HG02981 (cell line): Measurements from ENCODE around the gene GRIK3.

Source experiments
- ATAC-seq: cut with Tn5 transposase; IDR thresholded peaks from one replicate; pipeline ENCODE4 v1.9.1; 2021; ENCODE audit warnings: mild to moderate bottlenecking, moderate library complexity; ENCODE audit not compliant: unreplicated experiment

GRIK3 gene

GRCh38 chr1:36882536-36883285 lies 151.6 kb downstream of the GRIK3 start:
- no peak for ATAC-seq

- no peak for ATAC-seq
Observed at GRCh38 chr1:36881541-36881940, 152.8 kb downstream of the GRIK3 start.

DNA sequence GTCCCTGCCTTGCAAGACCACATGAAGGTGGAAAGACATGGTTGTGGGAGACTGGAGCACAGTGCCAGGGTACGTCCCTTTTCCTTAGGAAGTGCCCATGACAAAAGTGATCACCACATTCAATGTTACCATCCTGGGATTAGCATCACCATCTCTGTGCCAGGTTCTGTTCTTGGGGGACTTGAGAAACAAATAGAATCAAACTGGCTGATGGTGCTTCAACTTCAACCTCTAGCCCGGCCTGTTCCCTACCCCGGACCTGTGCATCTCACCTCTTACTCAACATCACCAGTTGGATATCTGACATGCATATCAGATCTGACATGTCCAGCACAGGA lies 153.3 kb downstream of the GRIK3 start:
- no peak for ATAC-seq

GRCh38 chr1:36880155-36881067 lies 153.9 kb downstream of the GRIK3 start:
- ATAC-seq: no peak

- no peak for ATAC-seq
Observed at GRCh38 chr1:36879613-36880012, 154.7 kb downstream of the GRIK3 start.

DNA sequence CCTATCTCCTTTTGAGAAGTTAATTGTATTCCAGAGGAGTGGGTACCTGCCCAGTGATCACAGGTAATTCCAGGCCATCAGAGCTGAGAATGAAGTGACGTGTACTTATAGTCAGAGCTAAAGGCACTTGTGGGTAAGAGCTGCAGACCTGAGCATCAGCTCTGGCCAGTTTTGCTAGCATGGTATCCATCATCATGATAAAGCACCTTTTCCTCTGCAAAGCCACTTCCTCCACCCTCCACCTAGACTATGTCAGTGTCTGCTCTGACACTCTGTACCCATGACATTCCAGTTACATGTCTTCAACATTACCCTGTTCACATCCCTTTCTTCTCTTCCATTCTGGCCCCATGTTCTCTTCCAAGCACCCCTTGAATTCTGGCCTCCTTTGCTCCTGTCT lies 157.3 kb downstream of the GRIK3 start:
- no peak for ATAC-seq

DNA sequence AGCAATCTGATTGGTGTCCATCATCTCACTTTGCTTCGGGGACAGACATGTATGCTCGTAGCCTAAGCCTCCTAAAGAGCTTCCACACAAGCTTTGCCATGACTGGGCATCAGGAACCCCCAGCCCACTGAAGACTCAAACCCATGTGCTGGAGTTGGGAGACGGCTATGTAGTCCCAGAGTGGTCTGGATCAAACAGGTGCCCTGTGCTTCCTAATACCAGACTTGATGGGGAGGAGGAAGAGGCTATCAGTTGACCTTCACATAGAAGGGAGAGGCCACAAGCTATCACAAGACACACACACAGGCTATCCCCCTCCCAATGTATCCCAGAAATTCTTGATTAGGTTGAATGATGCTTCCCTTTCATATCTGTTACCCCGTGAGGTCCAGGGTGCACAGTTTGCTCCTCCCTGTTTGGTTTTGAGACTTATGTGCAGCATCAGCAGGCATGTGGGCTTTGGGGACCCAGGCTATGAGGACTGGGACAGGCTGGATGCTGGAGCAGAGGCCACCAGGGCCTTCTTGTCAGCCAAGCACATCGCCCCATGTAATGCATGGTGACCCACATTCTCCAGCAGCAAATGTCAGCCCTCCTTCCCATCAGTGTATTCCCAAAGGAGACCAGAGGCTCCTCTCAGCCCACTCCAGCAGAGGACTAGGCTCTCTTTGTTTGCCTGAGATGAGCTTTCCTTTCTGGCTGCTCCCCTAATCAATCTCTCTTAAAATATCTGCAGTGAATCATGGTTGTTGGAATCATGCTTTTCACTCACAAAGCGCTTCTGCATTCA lies 159.8 kb downstream of the GRIK3 start:
- ATAC-seq: no peak

DNA sequence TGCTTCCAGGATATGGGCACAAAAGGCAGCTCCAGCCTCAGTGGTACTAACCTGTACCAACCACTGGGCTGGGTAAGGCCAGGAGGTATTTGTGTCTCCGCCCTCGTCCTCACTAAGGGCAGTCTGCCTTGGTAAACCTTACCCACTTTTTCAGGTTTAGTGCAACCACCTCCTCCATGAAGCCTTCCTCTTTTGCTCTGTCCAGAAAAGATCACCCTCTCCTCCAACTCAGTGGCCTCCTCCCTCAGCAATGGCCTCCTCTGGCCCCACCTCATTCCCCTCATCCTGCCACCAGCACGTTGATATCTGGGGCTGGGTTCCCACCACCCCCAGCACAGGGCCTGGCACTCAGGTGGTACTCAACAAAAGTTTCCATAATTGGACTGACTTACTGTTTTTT lies 161.5 kb downstream of the GRIK3 start:
- ATAC-seq: no peak

DNA sequence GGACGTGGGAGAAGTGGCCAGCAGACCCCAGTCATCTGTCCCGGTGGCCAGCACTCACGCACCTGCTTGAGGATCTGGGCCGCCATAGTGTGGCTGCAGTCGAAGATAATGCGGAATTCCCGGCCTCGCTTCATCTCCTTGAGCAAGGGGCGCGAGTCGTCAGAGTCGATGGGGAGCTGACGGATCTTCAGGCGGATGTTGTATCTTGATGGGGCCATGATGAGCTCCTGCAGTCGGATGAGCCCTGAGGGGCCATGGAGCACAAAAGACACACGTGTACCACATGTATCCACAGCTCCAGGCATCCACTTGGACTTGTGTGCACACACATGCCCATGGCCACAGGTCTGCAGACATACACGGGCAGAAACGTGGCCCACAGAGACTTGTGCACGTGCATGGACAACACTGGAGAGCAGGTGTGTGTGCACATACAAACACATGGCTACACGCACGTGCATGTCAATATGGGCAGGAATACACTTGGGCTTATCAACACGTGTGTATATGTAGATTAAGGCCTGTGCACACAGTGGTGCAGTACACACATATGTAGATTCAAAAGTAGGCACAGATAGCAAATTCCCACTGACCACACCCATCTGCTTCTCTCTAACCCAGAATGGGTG lies 162.1 kb downstream of the GRIK3 start:
- ATAC-seq: no peak

DNA sequence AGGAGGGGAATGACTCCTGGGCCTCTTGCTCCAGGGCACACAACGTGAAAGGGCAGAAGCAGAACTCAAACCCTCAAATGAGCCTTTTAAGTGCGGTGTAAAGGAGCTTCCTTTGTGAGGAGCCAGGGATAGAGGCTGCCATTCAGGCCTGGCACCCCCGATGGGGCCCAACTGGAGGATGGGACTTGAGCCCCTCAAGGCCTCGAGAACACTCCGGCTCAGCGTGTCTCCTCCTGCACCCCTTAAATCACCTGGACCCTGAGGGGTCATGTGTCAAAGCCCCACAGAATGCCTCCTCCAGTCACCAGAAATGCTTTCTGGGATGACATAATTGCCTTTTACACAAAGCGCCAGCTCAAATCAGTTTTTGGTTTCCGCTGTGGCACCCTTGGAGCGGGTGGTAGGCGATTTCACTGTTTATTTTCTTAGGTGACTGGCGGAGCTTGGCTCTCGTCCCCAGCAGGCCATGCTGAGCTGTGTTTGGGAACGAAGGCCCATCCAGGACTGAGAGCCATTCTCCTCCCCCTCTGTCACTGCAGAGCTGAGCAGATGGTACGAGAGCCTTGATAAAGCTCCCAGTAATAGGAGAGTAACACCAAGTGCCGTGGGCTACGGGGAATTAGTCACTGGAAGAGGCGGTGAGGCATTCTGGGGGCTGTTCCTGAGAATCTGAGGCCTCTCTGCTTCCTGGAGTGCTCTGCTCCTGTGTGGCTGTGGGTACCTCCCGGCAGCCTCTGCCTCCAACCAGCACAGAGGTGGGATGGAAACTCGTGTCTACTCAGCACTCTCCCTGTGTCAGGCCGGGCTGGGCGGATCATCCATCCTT lies 163.0 kb downstream of the GRIK3 start:
- no peak for ATAC-seq

DNA sequence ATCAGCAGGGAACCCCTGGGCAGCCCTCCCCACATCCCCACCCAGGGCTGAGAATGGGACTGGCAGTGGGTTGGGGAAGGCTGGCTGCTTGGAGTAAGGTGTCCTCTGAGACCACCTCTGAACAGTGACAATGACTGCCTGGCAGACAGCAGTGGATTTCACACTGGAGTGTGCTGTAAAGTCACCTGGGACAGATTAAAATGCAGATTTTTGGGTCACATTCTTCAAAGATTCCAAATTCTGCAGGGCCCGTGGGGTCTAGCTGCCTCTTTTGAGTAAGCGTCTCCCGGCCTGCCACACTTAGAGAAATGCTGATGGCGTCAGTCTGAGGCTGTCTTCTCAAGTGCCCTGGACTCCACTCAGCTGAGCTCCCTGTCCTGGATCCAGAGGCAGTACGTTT lies 164.5 kb downstream of the GRIK3 start:
- ATAC-seq: no peak

- ATAC-seq: no peak
Observed at GRCh38 chr1:36869054-36869453, 165.3 kb downstream of the GRIK3 start.

GRCh38 chr1:36867575-36867974 lies 166.7 kb downstream of the GRIK3 start:
- no peak for ATAC-seq

DNA sequence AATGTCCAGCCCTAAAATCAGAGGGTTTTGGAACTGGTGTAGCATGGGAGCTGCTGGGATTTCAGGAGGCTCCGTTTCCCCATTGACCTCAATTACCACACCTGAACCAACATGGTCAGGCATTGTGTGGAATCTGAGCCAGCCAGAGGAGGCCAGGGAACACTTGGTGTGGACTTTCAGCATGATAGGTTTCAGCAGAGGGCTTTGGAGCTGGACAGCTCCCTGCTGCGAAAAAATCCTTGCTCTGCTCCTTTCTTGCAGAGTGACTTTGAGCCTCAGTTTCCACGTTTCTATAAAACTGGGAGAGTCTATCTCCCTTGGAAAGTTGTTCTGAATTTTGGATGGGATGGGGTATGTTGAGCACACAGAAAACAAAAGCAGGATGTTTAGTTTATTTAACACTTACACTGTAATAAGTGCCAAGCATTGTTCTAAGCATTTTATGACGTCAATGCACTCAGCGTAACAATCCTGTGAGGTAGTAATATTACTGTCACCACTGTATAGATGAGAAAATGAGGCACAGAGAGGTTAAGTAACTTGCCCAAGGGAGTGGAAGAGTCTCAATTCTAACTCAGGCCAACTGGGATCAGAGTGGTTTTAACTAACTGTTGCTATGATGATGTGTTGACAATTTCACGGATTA lies 168.0 kb downstream of the GRIK3 start:
- ATAC-seq: no peak

GRCh38 chr1:36865602-36865900 lies 168.8 kb downstream of the GRIK3 start:
- no peak for ATAC-seq

GRCh38 chr1:36864823-36865601 lies 169.3 kb downstream of the GRIK3 start:
- no peak for ATAC-seq

- ATAC-seq: no peak
Observed at GRCh38 chr1:36864182-36864822, 170.0 kb downstream of the GRIK3 start.

DNA sequence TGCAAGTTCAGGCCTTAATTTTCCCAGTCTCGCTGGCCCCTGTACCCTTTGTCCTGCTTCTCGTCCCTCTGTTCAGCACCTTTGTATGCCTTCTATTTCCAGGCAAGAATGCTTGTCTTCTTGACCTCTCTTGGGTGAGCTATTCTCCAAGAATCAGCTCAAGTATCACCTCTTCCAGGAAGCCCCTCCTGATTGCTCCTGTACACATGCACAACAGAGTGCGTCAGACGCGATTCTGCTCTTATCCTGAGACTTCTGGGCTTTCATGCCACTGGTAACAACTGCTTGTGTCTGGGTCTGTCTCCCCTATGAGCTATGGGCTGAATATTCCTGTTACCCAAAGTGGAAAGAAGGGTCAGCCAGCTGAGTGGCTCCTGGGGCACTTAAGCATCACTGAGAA lies 170.8 kb downstream of the GRIK3 start:
- no peak for ATAC-seq

GRCh38 chr1:36863061-36863460 lies 171.3 kb downstream of the GRIK3 start:
- ATAC-seq: no peak
